ENCODE results near the gene IGIP. TPM values are rescaled to one million over a fixed set of nuclear protein-coding genes. Genes with fewer than 3 reads are reported as not detected.

Gene IGIP
- total RNA-seq, 3 donors from 2014 or later (not counting 1 experiment from before 2014, with no cell fraction given), result 2.2 to 4.0 (median 4.0) TPM

DNA sequence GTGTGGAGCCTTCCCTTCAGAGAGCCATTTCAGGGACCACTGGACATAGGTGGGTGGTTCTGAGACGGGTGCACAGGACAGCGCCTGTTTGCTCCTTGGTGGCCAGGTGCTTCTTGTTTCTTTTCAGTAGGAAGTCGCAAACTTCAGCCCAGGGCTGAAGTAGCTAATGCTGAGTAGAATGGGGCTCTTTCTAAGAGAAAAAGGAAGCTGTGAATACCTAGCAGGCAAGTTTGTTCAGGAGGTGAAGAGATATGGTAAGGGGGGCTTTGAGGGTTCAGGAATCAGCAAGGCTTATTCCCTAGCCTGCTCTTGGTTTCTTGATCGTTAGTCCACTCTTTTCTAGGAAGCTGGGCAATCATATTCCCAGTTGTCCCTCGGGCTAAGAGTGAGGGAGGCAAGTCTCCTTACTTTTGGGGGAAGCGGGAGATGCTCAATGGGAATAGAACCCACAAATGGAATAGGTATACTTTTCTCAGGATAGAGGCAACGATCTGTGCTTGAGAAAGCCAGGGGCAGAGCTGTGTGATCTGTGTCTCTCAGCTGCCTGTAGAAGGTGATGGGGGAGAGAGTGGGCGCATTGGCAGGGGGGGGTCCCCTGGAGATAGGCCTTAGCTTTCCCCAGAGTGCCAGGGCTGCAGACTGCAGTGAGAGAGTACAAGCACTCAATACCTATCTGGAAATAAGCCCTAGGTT, 13.7 kb upstream of the IGIP start:
- Mint-ChIP-seq H3K4me3 (peak overlapping the region; percentile 60), H3K9me3 (no peaks in the 10 kb centered on the region), H3K27ac (no peak overlapping the region), H3K27me3 (ENCODE audit: low read depth in 2 of 2) (peaks cover 20 to 25% of the 10 kb centered on the region in 2 donors), H3K4me1 (peaks cover 41 to 58% of the 10 kb centered on the region in 2 donors), H3K36me3 (no peaks in the 10 kb centered on the region)
- Histone ChIP-seq H3K9me3 (ENCODE audit: control insufficient read depth, insufficient read depth, low read length) (no peaks in the 10 kb centered on the region), H3K4me3 (ENCODE audit: low read length) (no peak overlapping the region), H3K36me3 (ENCODE audit: control insufficient read depth, insufficient read depth, low read length) (no peaks in the 10 kb centered on the region), H3K27ac (ENCODE audit: low read length) (no peak overlapping the region), H3K4me1 (ENCODE audit: control insufficient read depth, insufficient read depth, low read length) (peaks cover 36% of the 10 kb centered on the region), H3K27me3 (ENCODE audit: control insufficient read depth, insufficient read depth, low read length) (peaks cover 29% of the 10 kb centered on the region)
- 58% methylated on average over 8 of the region's 8 CpGs for WGBS (ENCODE audit: insufficient coverage)
- DNase-seq (no peak), ATAC-seq (no peak)
- intact Hi-C loops (cut with micrococcal nuclease), result no loop called here
- TF ChIP-seq, protein P1, sequence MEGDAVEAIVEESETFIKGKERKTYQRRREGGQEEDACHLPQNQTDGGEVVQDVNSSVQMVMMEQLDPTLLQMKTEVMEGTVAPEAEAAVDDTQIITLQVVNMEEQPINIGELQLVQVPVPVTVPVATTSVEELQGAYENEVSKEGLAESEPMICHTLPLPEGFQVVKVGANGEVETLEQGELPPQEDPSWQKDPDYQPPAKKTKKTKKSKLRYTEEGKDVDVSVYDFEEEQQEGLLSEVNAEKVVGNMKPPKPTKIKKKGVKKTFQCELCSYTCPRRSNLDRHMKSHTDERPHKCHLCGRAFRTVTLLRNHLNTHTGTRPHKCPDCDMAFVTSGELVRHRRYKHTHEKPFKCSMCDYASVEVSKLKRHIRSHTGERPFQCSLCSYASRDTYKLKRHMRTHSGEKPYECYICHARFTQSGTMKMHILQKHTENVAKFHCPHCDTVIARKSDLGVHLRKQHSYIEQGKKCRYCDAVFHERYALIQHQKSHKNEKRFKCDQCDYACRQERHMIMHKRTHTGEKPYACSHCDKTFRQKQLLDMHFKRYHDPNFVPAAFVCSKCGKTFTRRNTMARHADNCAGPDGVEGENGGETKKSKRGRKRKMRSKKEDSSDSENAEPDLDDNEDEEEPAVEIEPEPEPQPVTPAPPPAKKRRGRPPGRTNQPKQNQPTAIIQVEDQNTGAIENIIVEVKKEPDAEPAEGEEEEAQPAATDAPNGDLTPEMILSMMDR (IDR thresholded peaks at IDR 0.05), result no peak

GRCh38 chr5:140112685-140113179, 13.0 kb upstream of the IGIP start:
- TF ChIP-seq, protein P1 (IDR thresholded peaks at IDR 0.05), result no peak
- Histone ChIP-seq H3K36me3 (ENCODE audit: control insufficient read depth, insufficient read depth, low read length) (no peaks in the 10 kb centered on the region), H3K27ac (ENCODE audit: low read length) (no peak overlapping the region), H3K4me1 (ENCODE audit: control insufficient read depth, insufficient read depth, low read length) (peaks cover 33% of the 10 kb centered on the region), H3K9me3 (ENCODE audit: control insufficient read depth, insufficient read depth, low read length) (no peaks in the 10 kb centered on the region), H3K4me3 (ENCODE audit: low read length) (peak overlapping the region; percentile 73), H3K27me3 (ENCODE audit: control insufficient read depth, insufficient read depth, low read length) (peaks cover 29% of the 10 kb centered on the region)
- H3K27ac Mint-ChIP-seq, result peak overlapping the region in 1 of 2 donors; percentile 96
- 36% methylated on average over 13 of the region's 13 CpGs for WGBS (ENCODE audit: insufficient coverage)
- no peaks in the 10 kb centered on the region for H3K9me3 Mint-ChIP-seq
- peaks cover 20 to 25% of the 10 kb centered on the region in 2 donors for H3K27me3 Mint-ChIP-seq (ENCODE audit: low read depth in 2 of 2)
- H3K4me1 Mint-ChIP-seq, result peaks cover 44 to 60% of the 10 kb centered on the region in 2 donors
- ATAC-seq (no peak), DNase-seq (no peak)
- no peaks in the 10 kb centered on the region for H3K36me3 Mint-ChIP-seq
- intact Hi-C loops (cut with micrococcal nuclease), result no loop called here
- peak overlapping the region; percentile 63 for H3K4me3 Mint-ChIP-seq

DNA sequence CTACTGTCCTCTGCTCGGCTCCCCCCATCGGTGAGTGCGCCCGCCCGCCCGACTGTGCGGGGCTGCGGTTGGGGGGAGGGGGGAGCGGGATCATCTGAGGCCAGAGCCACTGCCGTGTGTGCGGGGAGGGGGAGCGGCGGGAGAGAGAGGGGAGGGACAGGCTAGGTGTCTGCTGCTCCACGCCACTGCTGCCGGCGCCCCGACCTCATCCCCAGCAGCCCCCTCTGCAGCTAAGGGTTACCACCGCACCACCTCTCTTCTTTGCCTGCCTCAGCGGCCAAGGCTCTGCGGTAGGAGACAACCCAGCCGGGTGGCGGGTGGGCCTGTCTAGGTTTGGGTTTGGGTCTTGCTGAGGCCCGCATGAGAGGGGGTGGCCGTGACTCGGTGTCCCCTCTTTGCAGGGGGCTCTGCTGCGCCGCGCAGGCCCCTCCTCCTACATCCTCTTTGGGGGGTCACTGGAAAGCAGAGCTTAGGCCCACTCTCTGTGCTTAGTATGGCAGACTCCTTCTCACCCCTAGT, 12.5 kb upstream of the IGIP start:
- peak in 2 of 3 donors; percentile 2 to 4 for ATAC-seq
- intact Hi-C loops (cut with micrococcal nuclease), result no loop called here
- H3K27ac ChIP-seq (ENCODE audit: low read length), result peak overlapping the region; percentile 87
- no peaks in the 10 kb centered on the region for H3K36me3 ChIP-seq (ENCODE audit: control insufficient read depth, insufficient read depth, low read length)
- Mint-ChIP-seq H3K4me3 (peak overlapping the region; percentile 93), H3K27ac (peak overlapping the region; percentile 93 to 96), H3K4me1 (peaks cover 46 to 61% of the 10 kb centered on the region in 2 donors), H3K9me3 (no peaks in the 10 kb centered on the region), H3K36me3 (no peaks in the 10 kb centered on the region), H3K27me3 (ENCODE audit: low read depth in 2 of 2) (peaks cover 20 to 25% of the 10 kb centered on the region in 2 donors)
- H3K9me3 ChIP-seq (ENCODE audit: control insufficient read depth, insufficient read depth, low read length), result no peaks in the 10 kb centered on the region
- DNase-seq, result peak in 1 of 2 donors; percentile 56
- peaks cover 31% of the 10 kb centered on the region for H3K4me1 ChIP-seq (ENCODE audit: control insufficient read depth, insufficient read depth, low read length)
- H3K4me3 ChIP-seq (ENCODE audit: low read length), result peak overlapping the region; percentile 73
- H3K27me3 ChIP-seq (ENCODE audit: control insufficient read depth, insufficient read depth, low read length), result peaks cover 29% of the 10 kb centered on the region
- 1% methylated on average over 26 of the region's 28 CpGs for WGBS (ENCODE audit: insufficient coverage)
- TF ChIP-seq, protein P1 (IDR thresholded peaks at IDR 0.05), result no peak
